Activated T-helper 1 cell treated with anti-CD3 and anti-CD28 coated beads, Interleukin-12 subunit alpha, Interleukin-12 subunit beta, Interleukin-2, Interleukin-4 antibody, amounts not matched to agents 30 ng/mL and 10 ng/mL and 1 ng/mL, durations not matched to agents 14 hours and 24 hours and 36 hours (primary cell): ENCODE data around the gene LRRC71. TPM values are rescaled to one million over a fixed set of nuclear protein-coding genes. Genes with fewer than 3 reads are reported as not detected.
A peak's percentile ranks its signal among the peaks of the same experiment; 100 is the strongest.

Experiments used
- DNase-seq: peaks from one replicate; pipeline ENCODE4 v3.0.0; 2021; ENCODE audit warnings: low spot score
- H3K27ac Mint-ChIP-seq: one replicate; pipeline ENCODE4 v1.8.0; 2021; ENCODE audit warnings: mild to moderate bottlenecking, mixed read lengths
- H3K27me3 Mint-ChIP-seq: one replicate; pipeline ENCODE4 v1.8.0; 2022; ENCODE audit warnings: mild to moderate bottlenecking, moderate library complexity, mixed read lengths; ENCODE audit not compliant: insufficient read depth
- H3K36me3 Mint-ChIP-seq: one replicate; pipeline ENCODE4 v1.8.0; 2021; ENCODE audit warnings: low read depth, mixed read lengths
- H3K4me1 Mint-ChIP-seq: one replicate; pipeline ENCODE4 v1.8.0; 2021; ENCODE audit warnings: low read depth, mixed read lengths
- H3K4me3 Mint-ChIP-seq: one replicate; pipeline ENCODE4 v1.8.0; 2021; ENCODE audit warnings: mild to moderate bottlenecking, moderate library complexity, mixed read lengths
- H3K9me3 Mint-ChIP-seq: one replicate; pipeline ENCODE4 v1.8.0; 2021; ENCODE audit warnings: mixed read lengths
- intact Hi-C: fragments of 100-400 bp; cut with micrococcal nuclease; formaldehyde crosslinking; loops from one replicate; pipeline ENCODE4 v1.15.1; 2024
- total RNA-seq: library from RNA; stranded (reverse); gene quantifications from 2 replicates; pipeline ENCODE4 v1.2.3, GENCODE V29; 2022

LRRC71 gene
- total RNA-seq, 1 donor from 2014 or later: not detected

DNA sequence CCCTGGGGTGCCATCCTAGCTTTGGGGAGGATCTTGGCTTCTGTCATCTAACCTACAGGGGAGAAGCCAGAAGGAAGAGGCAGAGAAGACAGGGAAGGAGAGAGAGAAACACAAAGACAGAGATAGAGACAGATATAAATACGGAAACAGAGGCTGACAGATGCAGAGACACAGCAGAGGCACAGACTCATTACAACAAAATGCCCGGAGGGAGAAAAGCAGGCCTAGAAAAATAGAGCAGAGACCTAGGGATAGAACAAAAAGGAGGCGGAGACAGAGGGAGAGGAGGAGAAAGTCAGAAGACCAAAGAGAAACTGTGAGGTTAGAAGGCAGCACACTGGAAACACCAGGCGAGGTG lies 25.0 kb upstream of the LRRC71 start:
- Mint-ChIP-seq H3K4me3 (no peak overlapping the region), H3K27ac (no peak overlapping the region), H3K27me3 (peaks cover 52% of the 10 kb centered on the region), H3K9me3 (no peaks in the 10 kb centered on the region), H3K36me3 (no peaks in the 10 kb centered on the region), H3K4me1 (peaks cover 6% of the 10 kb centered on the region)
- DNase-seq: no peak
- intact Hi-C loops: no loop called here

DNA sequence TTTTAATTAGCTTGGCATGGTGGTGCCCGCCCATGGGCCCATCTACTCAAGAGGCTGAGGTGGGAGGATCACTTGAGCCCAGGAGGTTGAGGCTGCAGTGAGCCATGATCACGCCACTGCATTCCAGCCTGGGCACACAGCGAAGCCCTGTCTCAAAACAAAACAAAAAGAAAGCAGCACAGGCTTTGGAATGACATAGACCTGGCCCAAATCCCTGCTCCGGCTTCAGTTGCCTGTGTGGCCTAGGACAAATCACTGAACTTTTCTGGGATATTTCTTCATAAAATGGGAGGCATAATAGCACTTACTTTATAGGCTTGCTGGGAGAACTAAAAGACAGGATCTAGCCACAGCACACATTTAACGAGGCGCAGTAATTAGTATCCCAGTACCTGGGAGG lies 24.5 kb upstream of the LRRC71 start:
- H3K36me3 Mint-ChIP-seq: no peaks in the 10 kb centered on the region
- no peaks in the 10 kb centered on the region for H3K9me3 Mint-ChIP-seq
- intact Hi-C loops: no loop called here
- no peak overlapping the region for H3K27ac Mint-ChIP-seq
- peaks cover 51% of the 10 kb centered on the region for H3K27me3 Mint-ChIP-seq
- peaks cover 6% of the 10 kb centered on the region for H3K4me1 Mint-ChIP-seq
- H3K4me3 Mint-ChIP-seq: no peak overlapping the region
- no peak for DNase-seq

DNA sequence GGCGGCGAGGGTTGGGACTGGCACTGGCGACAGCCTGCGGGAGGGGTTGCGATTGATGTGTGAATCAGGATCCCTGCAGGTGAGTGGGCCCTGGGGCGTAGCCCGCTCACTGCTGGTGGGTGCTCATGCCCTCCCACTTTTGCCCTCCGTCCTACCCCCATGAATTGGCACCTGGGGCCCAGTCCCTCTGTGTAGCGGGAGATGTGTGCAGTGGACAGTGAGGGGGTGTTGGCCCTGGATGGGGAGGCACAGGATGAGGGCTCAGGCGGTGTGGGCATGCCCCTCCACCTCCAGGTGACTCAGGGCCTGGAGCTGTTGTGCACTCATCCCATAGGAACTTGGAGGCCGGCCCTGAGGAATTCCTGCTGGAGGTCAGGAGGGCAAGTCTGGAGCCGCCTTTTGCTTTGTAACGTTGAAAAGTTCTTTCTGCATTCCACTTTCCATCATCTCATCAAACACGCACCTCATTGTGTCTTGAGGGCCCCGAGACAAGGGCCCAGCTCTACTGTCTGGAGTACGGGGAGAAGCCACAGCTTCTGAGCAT lies 23.9 kb upstream of the LRRC71 start:
- Mint-ChIP-seq H3K9me3 (no peaks in the 10 kb centered on the region), H3K27me3 (peaks cover 45% of the 10 kb centered on the region)

DNA sequence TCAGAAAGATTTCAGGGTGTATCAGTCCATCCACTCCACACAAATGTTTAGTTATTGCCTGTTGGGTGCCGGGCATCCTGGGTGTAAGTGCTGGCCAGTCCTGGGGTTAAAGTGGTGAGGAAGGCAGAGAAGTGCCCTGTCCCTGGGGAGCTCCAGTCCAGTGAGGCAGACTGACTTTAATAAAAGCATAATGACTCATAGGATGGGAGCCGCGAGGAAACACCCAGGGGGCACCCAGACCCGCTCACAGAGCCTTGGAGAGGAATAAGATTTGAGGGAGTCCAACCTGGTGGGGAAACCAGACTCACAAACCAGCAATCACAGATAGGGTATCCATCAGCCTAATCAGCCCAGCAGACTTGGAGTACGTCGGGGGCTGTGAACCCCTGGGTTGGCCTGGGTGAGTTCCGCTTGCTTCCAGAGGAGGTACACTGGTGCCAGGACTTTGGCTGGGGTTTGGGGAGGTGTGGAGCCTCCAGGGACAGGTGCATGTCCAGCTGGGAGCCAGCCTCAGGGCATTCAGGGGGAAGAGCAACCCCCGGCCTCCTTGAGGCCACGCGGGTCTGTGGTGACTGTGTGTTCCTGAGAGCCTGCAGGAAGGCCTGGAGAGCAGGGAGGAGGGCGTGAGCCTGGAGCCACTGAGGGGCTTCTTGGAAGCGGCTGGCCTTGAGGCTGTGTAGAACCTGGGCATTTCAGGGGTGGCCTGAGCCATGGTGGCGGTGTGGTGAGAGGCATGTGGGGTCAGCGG lies 23.2 kb upstream of the LRRC71 start:
- intact Hi-C loops: no loop called here
- DNase-seq: no peak
- Mint-ChIP-seq H3K27ac (no peak overlapping the region), H3K36me3 (no peaks in the 10 kb centered on the region), H3K9me3 (no peaks in the 10 kb centered on the region), H3K27me3 (peaks cover 38% of the 10 kb centered on the region), H3K4me3 (no peak overlapping the region), H3K4me1 (peaks cover 6% of the 10 kb centered on the region)

More for the DNA sequence above, 23.9 kb upstream of the LRRC71 start:
- Mint-ChIP-seq H3K27ac (no peak overlapping the region), H3K4me3 (no peak overlapping the region), H3K4me1 (peaks cover 6% of the 10 kb centered on the region), H3K36me3 (no peaks in the 10 kb centered on the region)
- DNase-seq: no peak
- intact Hi-C loops: no loop called here

DNA sequence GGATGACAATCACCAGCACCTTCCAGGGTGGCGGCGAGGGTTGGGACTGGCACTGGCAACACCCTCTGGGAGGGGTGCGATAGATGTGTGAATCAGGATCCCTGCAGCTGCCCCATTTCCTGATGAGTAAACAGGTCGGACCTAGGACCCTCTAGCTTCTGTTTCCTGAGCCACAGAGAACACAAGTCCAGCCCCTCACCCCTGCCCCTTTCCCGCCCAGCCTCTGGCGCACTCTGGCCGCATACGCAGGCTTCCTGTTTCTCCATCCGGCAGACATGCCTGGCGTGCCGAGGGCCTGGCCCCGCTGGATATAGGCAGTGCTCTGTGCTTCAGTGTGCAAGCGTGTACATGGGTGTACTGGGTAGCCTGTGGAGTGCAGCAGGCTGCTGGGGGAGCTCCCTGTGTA lies 22.3 kb upstream of the LRRC71 start:
- Mint-ChIP-seq H3K27me3 (peaks cover 33% of the 10 kb centered on the region), H3K36me3 (no peaks in the 10 kb centered on the region), H3K4me1 (peaks cover 6% of the 10 kb centered on the region), H3K4me3 (no peak overlapping the region), H3K9me3 (no peaks in the 10 kb centered on the region), H3K27ac (no peak overlapping the region)
- DNase-seq: no peak
- intact Hi-C loops: no loop called here

DNA sequence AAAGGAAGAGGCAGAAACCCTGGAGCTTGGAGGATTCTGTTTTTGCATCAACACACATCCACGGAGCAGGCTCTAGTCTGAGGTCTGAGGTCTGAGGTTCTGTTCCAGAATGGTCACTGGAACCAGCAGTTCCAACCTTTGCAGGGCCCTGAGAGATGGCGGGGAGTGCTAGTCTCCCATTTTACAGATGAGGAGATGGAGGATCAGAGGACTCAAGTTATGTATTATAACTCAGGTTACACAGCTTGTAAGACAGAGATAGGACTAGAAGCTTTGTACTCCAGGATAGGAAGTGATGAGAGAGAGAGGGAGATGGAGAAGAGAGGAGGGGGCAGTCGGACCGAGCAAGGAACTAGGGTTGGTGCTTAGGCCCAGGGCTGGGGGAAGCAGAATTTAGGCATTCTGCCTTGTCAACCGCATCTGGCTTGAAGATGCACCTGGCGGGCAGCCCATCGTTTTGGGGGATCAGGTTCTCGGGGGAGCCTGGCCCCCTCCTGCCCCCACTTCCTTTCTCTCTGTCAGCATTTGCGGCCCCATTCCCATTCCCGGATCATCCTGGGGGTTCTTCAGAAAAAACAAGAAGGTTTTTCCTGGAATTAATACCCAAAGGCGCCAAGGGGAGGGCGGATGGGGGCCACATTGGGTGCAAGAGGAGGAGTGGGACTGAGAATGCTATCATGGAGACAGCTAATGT lies 21.3 kb upstream of the LRRC71 start:
- Mint-ChIP-seq H3K9me3 (no peaks in the 10 kb centered on the region), H3K36me3 (no peaks in the 10 kb centered on the region), H3K4me1 (peaks cover 6% of the 10 kb centered on the region), H3K27me3 (peaks cover 31% of the 10 kb centered on the region), H3K27ac (no peak overlapping the region), H3K4me3 (no peak overlapping the region)
- intact Hi-C loops: no loop called here
- DNase-seq: no peak

DNA sequence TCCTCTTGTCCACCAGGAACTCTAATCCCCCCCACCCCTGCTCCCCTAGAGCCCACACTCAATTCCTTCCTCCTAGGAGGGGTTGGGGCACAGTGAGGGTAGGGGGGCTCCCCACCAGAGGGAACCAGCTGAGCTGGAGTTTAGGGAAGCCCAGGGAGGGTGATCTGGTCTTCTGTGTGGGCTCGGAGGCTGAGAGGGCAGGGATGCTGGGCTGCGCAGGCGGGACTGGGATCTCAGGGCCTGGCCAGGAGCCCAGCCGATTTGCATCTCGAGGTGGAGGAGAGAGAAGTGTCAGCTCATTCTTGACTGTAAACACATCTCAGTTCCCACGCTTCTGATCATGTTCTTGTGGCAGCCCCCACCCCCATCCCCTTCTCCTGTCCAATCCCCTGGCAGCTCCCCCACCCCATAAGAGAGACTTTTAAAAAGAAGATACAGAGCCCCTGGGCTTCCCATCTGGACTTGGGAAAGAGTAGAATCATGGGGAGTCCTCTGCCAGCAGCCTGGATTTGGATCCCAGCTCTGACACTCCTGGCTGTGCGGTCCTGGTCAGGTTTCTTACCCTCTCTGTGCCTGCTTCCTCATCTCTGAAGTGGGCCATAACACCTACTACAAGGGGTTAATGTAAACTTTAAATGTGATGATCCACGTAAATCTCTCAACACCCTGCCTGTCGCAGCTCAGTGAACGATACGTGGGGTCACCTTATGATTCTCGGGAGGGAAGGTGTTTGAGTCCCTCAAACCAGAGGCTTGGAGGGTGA lies 20.3 kb upstream of the LRRC71 start:
- peaks cover 6% of the 10 kb centered on the region for H3K4me1 Mint-ChIP-seq
- H3K9me3 Mint-ChIP-seq: no peaks in the 10 kb centered on the region
- intact Hi-C loops: no loop called here
- H3K36me3 Mint-ChIP-seq: no peaks in the 10 kb centered on the region
- H3K4me3 Mint-ChIP-seq: no peak overlapping the region
- peaks cover 24% of the 10 kb centered on the region for H3K27me3 Mint-ChIP-seq
- DNase-seq: no peak
- H3K27ac Mint-ChIP-seq: no peak overlapping the region

DNA sequence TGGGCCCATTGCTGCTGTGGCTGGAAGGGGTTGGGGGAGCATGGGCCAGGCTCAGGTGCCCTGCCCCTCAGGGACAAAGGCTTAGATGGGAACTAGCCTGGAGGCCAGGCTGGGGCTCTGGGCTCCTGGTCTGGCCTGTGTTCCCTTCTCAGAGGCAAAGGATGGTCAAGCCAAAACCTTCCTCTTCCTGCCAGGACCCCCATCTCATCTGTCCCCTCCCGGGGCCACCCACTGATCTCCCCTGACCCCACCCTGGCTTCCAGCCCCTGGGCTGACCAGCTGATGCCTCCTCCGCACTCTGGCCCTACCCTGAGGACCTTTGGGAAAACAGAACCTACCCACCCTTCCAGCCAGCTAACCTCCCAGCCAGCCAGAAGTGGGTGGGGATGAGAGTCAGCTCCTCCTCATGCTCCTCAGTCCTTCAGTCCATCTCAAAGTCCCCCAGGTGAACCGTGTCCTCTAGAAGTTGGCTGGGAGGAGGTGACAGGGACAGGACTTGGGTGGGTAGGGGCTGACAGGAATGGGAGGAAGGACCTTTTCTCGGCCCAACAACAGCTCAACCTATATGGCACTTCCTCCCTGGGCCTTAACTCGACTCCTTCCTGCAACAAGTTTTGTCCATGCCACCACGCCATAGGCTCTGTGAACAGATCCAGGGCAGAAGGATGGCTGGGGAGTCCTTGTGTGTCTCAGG lies 19.4 kb upstream of the LRRC71 start:
- no peak overlapping the region for H3K4me3 Mint-ChIP-seq
- no peak for DNase-seq
- H3K27me3 Mint-ChIP-seq: peaks cover 22% of the 10 kb centered on the region
- intact Hi-C loops: no loop called here
- peak overlapping the region; percentile 28 for H3K27ac Mint-ChIP-seq
- no peaks in the 10 kb centered on the region for H3K9me3 Mint-ChIP-seq
- H3K36me3 Mint-ChIP-seq: no peaks in the 10 kb centered on the region
- H3K4me1 Mint-ChIP-seq: peaks cover 6% of the 10 kb centered on the region

DNA sequence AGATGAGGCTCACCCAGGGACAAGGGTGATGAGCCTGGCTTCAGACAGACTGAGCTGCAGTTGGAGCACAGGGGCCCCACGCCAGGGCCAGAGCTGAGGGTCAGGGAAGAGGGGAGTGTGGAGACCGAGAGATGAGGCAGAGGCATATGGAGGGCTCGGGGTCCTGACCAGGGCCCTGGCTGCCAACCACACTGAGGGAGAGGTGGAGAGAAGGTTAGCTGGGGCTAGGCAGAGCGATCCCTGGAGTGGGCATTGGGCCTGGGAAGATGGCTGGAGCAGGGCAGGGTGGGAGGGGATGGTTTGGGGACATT lies 18.9 kb upstream of the LRRC71 start:
- DNase-seq: no peak
- no peak overlapping the region for H3K4me3 Mint-ChIP-seq
- H3K36me3 Mint-ChIP-seq: no peaks in the 10 kb centered on the region
- intact Hi-C loops: no loop called here
- H3K27ac Mint-ChIP-seq: peak overlapping the region; percentile 28
- H3K27me3 Mint-ChIP-seq: peaks cover 20% of the 10 kb centered on the region
- H3K9me3 Mint-ChIP-seq: no peaks in the 10 kb centered on the region
- peaks cover 6% of the 10 kb centered on the region for H3K4me1 Mint-ChIP-seq

DNA sequence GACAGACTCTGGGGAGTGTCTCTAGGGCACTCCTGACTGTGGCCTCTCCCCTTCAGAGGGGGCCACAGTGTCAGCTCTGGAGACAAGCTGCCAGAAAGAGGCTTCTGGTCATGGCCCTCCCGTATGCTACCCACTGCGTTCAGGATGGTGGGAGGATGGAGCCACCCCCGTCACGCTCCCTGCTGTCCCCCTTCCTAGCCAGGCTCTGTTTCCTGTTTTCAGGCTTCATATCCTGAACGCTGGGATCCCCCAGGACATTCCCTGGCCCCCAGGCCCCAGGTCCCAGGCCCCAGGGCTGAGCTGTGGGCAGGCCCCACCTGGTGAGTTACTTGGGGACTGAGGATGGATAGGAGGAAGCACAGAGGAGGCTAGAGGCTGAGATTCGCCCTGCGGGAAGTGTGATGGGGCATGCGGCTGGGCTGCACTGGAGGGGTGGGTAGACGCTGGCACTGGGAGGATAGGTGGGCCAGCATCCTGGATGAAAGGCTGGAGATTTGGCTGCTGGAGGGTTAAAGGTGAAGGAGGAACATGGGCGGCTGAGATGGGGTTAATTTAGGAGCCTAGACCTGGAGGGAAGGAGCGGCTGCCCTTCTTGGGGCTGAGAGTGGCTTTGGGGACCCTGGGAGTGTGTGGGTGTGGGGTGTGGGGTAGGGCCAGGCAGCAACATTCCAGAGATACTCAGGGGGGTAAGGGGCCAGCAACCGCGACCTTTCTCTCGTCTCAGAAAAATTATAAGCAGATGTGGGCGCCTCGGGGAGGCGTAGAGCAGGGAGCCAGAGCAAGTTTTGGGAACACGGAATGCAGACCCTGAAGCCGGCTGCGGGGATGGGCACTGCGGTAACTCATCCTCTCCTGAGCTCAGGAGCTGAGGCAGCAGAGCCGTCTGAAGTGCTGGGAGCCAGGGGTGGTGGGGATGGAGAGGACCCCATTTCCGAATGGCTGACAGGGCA lies 18.2 kb upstream of the LRRC71 start:
- no peak for DNase-seq
- Mint-ChIP-seq H3K27ac (peak overlapping the region; percentile 40), H3K27me3 (peaks cover 22% of the 10 kb centered on the region), H3K36me3 (no peaks in the 10 kb centered on the region), H3K9me3 (no peaks in the 10 kb centered on the region), H3K4me1 (peaks cover 6% of the 10 kb centered on the region), H3K4me3 (no peak overlapping the region)
- intact Hi-C loops: no loop called here

DNA sequence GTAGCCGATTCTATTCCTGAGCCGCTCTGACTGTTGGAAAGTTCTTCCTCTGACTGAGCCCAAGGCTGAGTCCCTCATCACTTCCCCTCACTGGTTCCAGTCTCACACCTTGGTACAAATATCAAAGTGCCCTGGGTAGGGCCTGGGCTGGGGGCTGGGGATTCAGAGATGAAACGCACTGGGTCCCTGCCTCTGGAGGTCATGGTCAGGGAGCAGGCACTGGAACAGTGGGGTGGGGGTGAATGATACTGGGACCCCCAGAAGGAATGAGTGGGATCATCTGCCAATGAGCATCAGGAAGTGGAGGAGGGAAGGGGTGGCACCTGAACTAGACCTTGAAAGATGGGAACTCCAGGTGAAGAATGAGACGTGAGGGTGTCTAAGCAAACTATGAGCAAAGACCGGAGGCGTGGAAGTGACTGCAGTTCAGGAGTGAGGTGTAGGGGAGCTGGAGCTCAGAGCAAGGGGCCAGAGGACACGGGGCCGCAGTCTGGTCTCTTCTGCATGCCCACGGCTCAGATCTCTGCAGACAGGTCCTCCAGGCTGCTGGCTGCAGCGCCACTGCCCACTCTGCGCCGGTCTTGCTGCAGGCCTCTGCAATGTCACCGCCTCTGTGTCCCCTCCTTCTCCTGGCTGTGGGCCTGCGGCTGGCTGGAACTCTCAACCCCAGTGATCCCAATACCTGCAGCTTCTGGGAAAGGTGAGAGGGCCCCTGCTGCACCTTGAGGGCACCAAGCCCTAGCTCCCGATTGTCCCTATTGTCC lies 16.9 kb upstream of the LRRC71 start:
- no peaks in the 10 kb centered on the region for H3K9me3 Mint-ChIP-seq
- H3K4me1 Mint-ChIP-seq: peaks cover 3% of the 10 kb centered on the region
- no peaks in the 10 kb centered on the region for H3K36me3 Mint-ChIP-seq
- no peak overlapping the region for H3K27ac Mint-ChIP-seq
- H3K27me3 Mint-ChIP-seq: peaks cover 20% of the 10 kb centered on the region
- DNase-seq: no peak
- intact Hi-C loops: no loop called here
- no peak overlapping the region for H3K4me3 Mint-ChIP-seq
